Measurements from ENCODE around the gene MPND.
A peak's percentile ranks its signal among the peaks of the same experiment; 100 is the strongest.

MPND gene

DNA sequence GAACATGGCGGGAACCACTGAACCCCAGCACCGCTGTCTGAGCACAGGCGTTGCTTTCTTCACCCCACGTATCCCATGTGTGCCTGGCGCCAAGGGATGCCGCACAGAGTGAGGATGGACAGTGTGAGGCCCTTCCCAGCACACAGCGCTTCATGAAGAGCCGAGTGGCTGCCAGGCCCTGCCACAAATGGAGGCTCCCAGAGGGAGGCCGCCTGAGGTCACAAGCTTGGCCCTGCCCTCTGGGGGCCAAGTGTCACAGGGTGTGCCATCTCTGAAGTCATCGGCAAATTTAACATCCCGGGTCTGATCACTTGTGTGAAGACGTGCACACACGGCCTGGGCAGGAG is 24.4 kb downstream of the MPND start:
- TF ChIP-seq, protein P1, sequence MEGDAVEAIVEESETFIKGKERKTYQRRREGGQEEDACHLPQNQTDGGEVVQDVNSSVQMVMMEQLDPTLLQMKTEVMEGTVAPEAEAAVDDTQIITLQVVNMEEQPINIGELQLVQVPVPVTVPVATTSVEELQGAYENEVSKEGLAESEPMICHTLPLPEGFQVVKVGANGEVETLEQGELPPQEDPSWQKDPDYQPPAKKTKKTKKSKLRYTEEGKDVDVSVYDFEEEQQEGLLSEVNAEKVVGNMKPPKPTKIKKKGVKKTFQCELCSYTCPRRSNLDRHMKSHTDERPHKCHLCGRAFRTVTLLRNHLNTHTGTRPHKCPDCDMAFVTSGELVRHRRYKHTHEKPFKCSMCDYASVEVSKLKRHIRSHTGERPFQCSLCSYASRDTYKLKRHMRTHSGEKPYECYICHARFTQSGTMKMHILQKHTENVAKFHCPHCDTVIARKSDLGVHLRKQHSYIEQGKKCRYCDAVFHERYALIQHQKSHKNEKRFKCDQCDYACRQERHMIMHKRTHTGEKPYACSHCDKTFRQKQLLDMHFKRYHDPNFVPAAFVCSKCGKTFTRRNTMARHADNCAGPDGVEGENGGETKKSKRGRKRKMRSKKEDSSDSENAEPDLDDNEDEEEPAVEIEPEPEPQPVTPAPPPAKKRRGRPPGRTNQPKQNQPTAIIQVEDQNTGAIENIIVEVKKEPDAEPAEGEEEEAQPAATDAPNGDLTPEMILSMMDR (conservative IDR thresholded peaks at IDR 0.05; ENCODE audit: low read depth, low read length): no peak
- Histone ChIP-seq H3K27ac (no peak overlapping the region), H3K9ac (no peak overlapping the region), H3K27me3 (ENCODE audit: insufficient read depth, low read depth) (no peaks in the 10 kb centered on the region), H3K79me2 (ENCODE audit: insufficient read depth, low read depth) (peaks cover 8% of the 10 kb centered on the region; the same call in 1 of the 2 replicates), H3K4me3 (IDR thresholded peaks at IDR 0.05; ENCODE audit: insufficient read depth, low read depth, low read length) (no peak overlapping the region), H3K4me2 (no peak overlapping the region), H2AFZ (ENCODE audit: low read depth) (no peak overlapping the region), H4K20me1 (ENCODE audit: insufficient read depth) (no peaks in the 10 kb centered on the region), H3K36me3 (ENCODE audit: insufficient read depth) (no peaks in the 10 kb centered on the region), H3K4me1 (ENCODE audit: low read depth, poor library complexity, severe bottlenecking) (peaks cover 46% of the 10 kb centered on the region)

DNA sequence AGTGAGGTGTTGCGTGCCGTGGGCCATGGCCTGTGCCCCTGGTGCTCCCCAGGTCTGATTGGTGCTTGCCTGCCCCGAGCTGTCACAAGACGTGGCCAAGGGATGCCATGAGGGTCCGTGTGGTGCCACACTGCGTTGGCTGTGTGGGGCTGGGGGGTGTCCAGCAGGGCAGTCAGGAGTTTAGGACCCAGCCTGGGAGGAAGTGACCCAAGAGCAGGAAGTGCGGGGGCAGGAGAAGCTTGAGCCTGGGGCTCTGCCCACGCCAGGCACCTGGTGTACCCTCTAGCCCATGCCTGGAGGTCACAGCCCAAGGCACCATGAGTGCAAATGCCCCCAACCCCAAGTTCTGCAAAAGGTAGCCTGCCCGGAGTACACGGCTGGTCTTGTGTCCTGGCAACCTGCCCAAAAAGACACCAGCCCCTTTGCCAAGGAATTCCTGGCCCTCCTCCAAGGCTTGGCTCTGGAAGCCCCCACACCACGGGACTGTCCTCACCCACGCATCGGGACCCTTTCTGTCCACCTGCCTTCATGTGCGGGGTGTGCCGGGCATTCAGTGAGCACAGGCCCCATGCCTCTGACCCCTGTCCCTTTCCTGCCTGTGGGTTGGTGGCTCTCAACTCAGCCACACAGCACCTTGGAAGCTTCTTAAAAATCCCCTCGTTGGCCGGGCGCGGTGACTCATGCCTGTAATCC is 24.9 kb downstream of the MPND start:
- H3K27ac ChIP-seq: peak overlapping the region; percentile 95; the same call in 1 of the 2 replicates
- no peak overlapping the region for H3K4me3 ChIP-seq (IDR thresholded peaks at IDR 0.05; ENCODE audit: insufficient read depth, low read depth, low read length)
- TF ChIP-seq, protein P1 (conservative IDR thresholded peaks at IDR 0.05; ENCODE audit: low read depth, low read length): no peak
- peak overlapping the region; percentile 99; the same call in 1 of the 2 replicates for H3K4me2 ChIP-seq
- H3K79me2 ChIP-seq (ENCODE audit: insufficient read depth, low read depth): peaks cover 8% of the 10 kb centered on the region; the same call in 1 of the 2 replicates
- no peaks in the 10 kb centered on the region for H3K27me3 ChIP-seq (ENCODE audit: insufficient read depth, low read depth)
- H3K4me1 ChIP-seq (ENCODE audit: low read depth, poor library complexity, severe bottlenecking): peaks cover 46% of the 10 kb centered on the region
- H3K36me3 ChIP-seq (ENCODE audit: insufficient read depth): no peaks in the 10 kb centered on the region
- no peak overlapping the region for H3K9ac ChIP-seq
- H2AFZ ChIP-seq (ENCODE audit: low read depth): no peak overlapping the region
- H4K20me1 ChIP-seq (ENCODE audit: insufficient read depth): no peaks in the 10 kb centered on the region

DNA sequence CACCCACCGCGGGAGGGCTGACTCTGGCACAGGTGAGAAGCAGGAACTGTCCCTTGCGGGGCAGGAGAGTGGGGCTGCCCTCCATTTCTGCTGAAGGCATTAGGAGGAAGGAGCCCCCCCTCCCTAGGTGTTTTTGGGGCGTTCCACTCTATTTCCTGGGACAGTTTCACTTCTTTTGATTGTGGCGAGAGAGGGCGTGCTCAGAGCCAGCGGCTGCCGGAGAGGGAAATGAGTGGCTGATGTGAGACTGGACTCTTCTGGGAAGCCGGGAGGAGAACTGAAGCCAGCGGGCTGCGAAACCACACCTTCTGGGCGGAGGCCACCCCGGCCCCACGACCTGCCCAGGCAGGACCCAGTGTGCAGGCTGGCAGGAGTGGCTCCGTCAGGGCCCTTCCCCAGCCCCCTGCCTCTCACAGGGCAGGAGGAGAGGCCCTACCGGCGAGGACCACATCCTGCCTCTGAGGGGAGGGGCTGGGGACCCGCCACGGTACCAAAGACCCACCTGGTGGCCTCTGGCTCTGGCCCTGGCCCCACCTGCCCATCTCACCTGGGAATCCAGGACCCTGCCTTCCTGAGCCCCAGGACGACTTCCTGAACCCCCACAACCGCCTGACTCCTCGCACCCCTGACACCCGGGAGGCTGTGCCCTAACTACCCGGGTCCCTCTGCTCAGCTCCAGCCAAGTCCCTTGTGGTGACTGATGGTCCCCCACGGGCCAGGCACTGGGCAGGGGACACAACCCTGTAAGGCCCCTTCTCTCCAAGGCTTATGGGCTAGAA is 25.9 kb downstream of the MPND start:
- H3K36me3 ChIP-seq (ENCODE audit: insufficient read depth): no peaks in the 10 kb centered on the region
- peaks cover 46% of the 10 kb centered on the region for H3K4me1 ChIP-seq (ENCODE audit: low read depth, poor library complexity, severe bottlenecking)
- peaks cover 8% of the 10 kb centered on the region; the same call in 1 of the 2 replicates for H3K79me2 ChIP-seq (ENCODE audit: insufficient read depth, low read depth)
- H3K4me3 ChIP-seq (IDR thresholded peaks at IDR 0.05; ENCODE audit: insufficient read depth, low read depth, low read length): no peak overlapping the region
- no peaks in the 10 kb centered on the region for H4K20me1 ChIP-seq (ENCODE audit: insufficient read depth)
- no peaks in the 10 kb centered on the region for H3K27me3 ChIP-seq (ENCODE audit: insufficient read depth, low read depth)
- TF ChIP-seq, protein P1 (conservative IDR thresholded peaks at IDR 0.05; ENCODE audit: low read depth, low read length): no peak
- H3K4me2 ChIP-seq: peak overlapping the region; percentile 99
- H2AFZ ChIP-seq (ENCODE audit: low read depth): peak overlapping the region; percentile 42
- H3K27ac ChIP-seq: peak overlapping the region; percentile 95
- H3K9ac ChIP-seq: peak overlapping the region; percentile 84

DNA sequence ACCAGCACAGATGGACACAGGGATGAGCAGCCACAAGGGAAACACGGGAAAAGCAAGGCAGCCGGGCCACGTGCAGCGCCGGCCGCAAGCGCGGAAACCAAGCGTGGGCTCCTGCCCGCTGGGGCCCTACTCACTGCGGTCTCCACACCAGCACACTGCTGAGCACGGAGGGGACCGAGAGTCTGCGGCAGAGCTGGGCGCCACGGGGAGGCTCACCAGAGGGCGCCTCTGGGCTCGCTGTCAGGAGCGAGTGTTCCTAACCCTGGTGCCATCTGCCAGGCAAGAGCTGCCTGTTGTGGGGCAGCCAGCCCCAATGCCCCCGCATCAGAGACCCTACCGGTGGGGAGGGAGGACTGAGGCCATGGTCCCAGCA is 26.5 kb downstream of the MPND start:
- Histone ChIP-seq H3K4me1 (ENCODE audit: low read depth, poor library complexity, severe bottlenecking) (peaks cover 46% of the 10 kb centered on the region), H3K4me2 (peak overlapping the region; percentile 99), H3K27ac (peak overlapping the region; percentile 95), H3K9ac (peak overlapping the region; percentile 84), H3K79me2 (ENCODE audit: insufficient read depth, low read depth) (peaks cover 8% of the 10 kb centered on the region; the same call in 1 of the 2 replicates), H2AFZ (ENCODE audit: low read depth) (peak overlapping the region; percentile 42), H4K20me1 (ENCODE audit: insufficient read depth) (no peaks in the 10 kb centered on the region), H3K27me3 (ENCODE audit: insufficient read depth, low read depth) (no peaks in the 10 kb centered on the region), H3K36me3 (ENCODE audit: insufficient read depth) (no peaks in the 10 kb centered on the region), H3K4me3 (IDR thresholded peaks at IDR 0.05; ENCODE audit: insufficient read depth, low read depth, low read length) (no peak overlapping the region)
- TF ChIP-seq, protein P1 (conservative IDR thresholded peaks at IDR 0.05; ENCODE audit: low read depth, low read length): peak; percentile 57

All from KMS-11 (cell line).